Endothelial cell of umbilical vein (primary cell): ENCODE data around the gene HDAC4. TPM values are rescaled to one million over a fixed set of nuclear protein-coding genes. Genes with fewer than 3 reads are reported as not detected.

ENCODE experiments used
- BruUV-seq: library from RNA; stranded (reverse); fragments of 400-500 nt; replicated peaks from 2 replicates; lab custom pipeline; 2021; lab: Mats Ljungman, UMichigan
- CTCF ChIA-PET: fragments of 300-600, 350-600 bp; sonication (Branson Sonifier 250); formaldehyde crosslinking; loops from one replicate; lab custom pipeline; 2021; ENCODE audit warnings: antibody characterized with exemption, inconsistent platforms; lab: Charles Lee
- POLR2A ChIA-PET: fragments of 300-600, 350-600 bp; sonication (Branson Sonifier 250); formaldehyde crosslinking; loops from one replicate; lab custom pipeline; 2021; ENCODE audit warnings: antibody characterized with exemption, inconsistent platforms; lab: Charles Lee
- DNase-seq: peaks from one replicate; pipeline ENCODE4 v3.0.0-alpha.2; 2011; ENCODE audit warnings: low read depth, low spot score
- FAIRE-seq: peaks from 2 replicates; lab custom pipeline; 2011; peaks lifted over from hg19 to GRCh38; lab: Jason Lieb, UNC
- H2AFZ ChIP-seq: 2 replicates; pipeline ENCODE4 v1.6.0; 2012; ENCODE audit warnings: low read depth, low read length, control low read depth, inconsistent platforms
- H3K27ac ChIP-seq: 2 replicates; pipeline ENCODE4 v1.5.1; 2011; ENCODE audit warnings: low read depth, mild to moderate bottlenecking, control low read depth, low read length, moderate library complexity; ENCODE audit not compliant: insufficient read depth
- H3K27me3 ChIP-seq, 2 experiments: 2 replicates each; pipeline versions ENCODE4 v1.6.0 to v1.6.1; 2011; ENCODE audit warnings: low read length in 2 of 2, mixed read lengths in 1 of 2; ENCODE audit not compliant: control insufficient read depth in 2 of 2, insufficient read depth in 2 of 2
- H3K36me3 ChIP-seq, 2 experiments: 2 replicates in 1 of 2; 3 replicates in 1 of 2; pipeline ENCODE4 v1.5.1; 2011; ENCODE audit warnings: low read length in 2 of 2, mild to moderate bottlenecking in 1 of 2, moderate library complexity in 1 of 2; ENCODE audit not compliant: control insufficient read depth in 2 of 2, insufficient read depth in 2 of 2; ENCODE audit errors: extremely low read depth in 1 of 2
- H3K4me1 ChIP-seq: 3 replicates; pipeline ENCODE4 v1.5.1; 2011; ENCODE audit warnings: mild to moderate bottlenecking, low read length; ENCODE audit not compliant: control insufficient read depth, insufficient read depth; ENCODE audit errors: extremely low read depth
- H3K4me2 ChIP-seq: 2 replicates; pipeline ENCODE4 v1.6.1; 2011; ENCODE audit warnings: low read length, control low read depth, mixed read lengths; ENCODE audit not compliant: insufficient read depth
- H3K4me3 ChIP-seq, 3 experiments: fragments of 200-600 bp in 1 of 3; sonication (generic), shearing (Covaris generic) in 1 of 3; replicated peaks in 1 of 3; 2 replicates each; pipeline ENCODE4 v1.5.1; 2011 to 2016; ENCODE audit warnings: control low read depth in 3 of 3, low read length in 3 of 3, mild to moderate bottlenecking in 2 of 3, inconsistent platforms in 1 of 3, low read depth in 1 of 3, moderate library complexity in 1 of 3; ENCODE audit not compliant: insufficient read depth in 1 of 3
- H3K79me2 ChIP-seq: 2 replicates; pipeline ENCODE4 v1.6.0; 2012; ENCODE audit warnings: low read length, inconsistent platforms; ENCODE audit not compliant: control insufficient read depth, insufficient read depth
- H3K9ac ChIP-seq: replicated peaks from 2 replicates; pipeline ENCODE3; 2011; ENCODE audit warnings: low read length, control low read depth; ENCODE audit not compliant: insufficient read depth; ENCODE audit errors: extremely low read depth
- H3K9me1 ChIP-seq: replicated peaks from 3 replicates; pipeline ENCODE4 v1.6.0; 2011; ENCODE audit warnings: mild to moderate bottlenecking, low read length; ENCODE audit not compliant: control insufficient read depth, insufficient read depth; ENCODE audit errors: extremely low read depth
- H3K9me3 ChIP-seq: replicated peaks from 2 replicates; pipeline ENCODE4 v1.5.1; 2012; ENCODE audit warnings: low read length, inconsistent platforms; ENCODE audit not compliant: control insufficient read depth, insufficient read depth
- H4K20me1 ChIP-seq: replicated peaks from 2 replicates; pipeline ENCODE3; 2011; ENCODE audit warnings: mild to moderate bottlenecking, low read length; ENCODE audit not compliant: control insufficient read depth, insufficient read depth; ENCODE audit errors: extremely low read depth
- CTCF ChIP-seq, 2 donors: IDR thresholded peaks; 1 replicate in 1 of 2; 2 replicates in 1 of 2; pipeline ENCODE4 v1.5.1; 2011; ENCODE audit warnings: low read length in 2 of 2, mild to moderate bottlenecking in 2 of 2, moderate library complexity in 2 of 2, control low read depth in 1 of 2, inconsistent platforms in 1 of 2, low read depth in 1 of 2; ENCODE audit not compliant: insufficient read depth in 1 of 2; ENCODE audit errors: extremely low read depth in 1 of 2
- FOS ChIP-seq: IDR thresholded peaks from 2 replicates; pipeline ENCODE4 v1.6.1; 2011; ENCODE audit warnings: mild to moderate bottlenecking, low read length, moderate library complexity, borderline replicate concordance; ENCODE audit not compliant: insufficient read depth
- GATA2 ChIP-seq: IDR thresholded peaks from 2 replicates; pipeline ENCODE4 v1.7.0; 2011; ENCODE audit warnings: low read depth, mild to moderate bottlenecking, moderate library complexity, mixed read lengths, low read length; ENCODE audit not compliant: insufficient read length, insufficient read depth
- MAX ChIP-seq: IDR thresholded peaks from 2 replicates; pipeline ENCODE4 v1.6.1; 2011; ENCODE audit not compliant: insufficient read depth, insufficient read length
- POLR2AphosphoS5 ChIP-seq: IDR thresholded peaks from 2 replicates; pipeline ENCODE4 v1.6.1; 2012; ENCODE audit warnings: low read depth, mild to moderate bottlenecking, control low read depth, low read length, moderate library complexity; ENCODE audit not compliant: insufficient read depth
- dilution Hi-C: fragments of 300-500 bp; cut with MboI; formaldehyde crosslinking; loops from one replicate; pipeline ENCODE4 v1.15.0; 2019; ENCODE audit warnings: low sequenced_read_pairs; ENCODE audit not compliant: extremely low pct_ligation_motif_present
- intact Hi-C: fragments of 100-400 bp; cut with micrococcal nuclease; formaldehyde crosslinking; loops from one replicate; pipeline ENCODE4 v1.10.0; 2022
- polyA plus RNA-seq, 4 experiments: library from polyadenylated mRNA; depleted of rRNA in 3 of 4; stranded (reverse) in 3 of 4; unstranded in 1 of 4; fragments of >200 nt; gene quantifications; 2 replicates each; pipeline versions ENCODE4 v1.2.1 to v1.2.3, GENCODE V29; 2011 to 2012; ENCODE audit warnings: missing spikeins in 1 of 4
- total RNA-seq: library from RNA; stranded (reverse); gene quantifications from 2 replicates; pipeline ENCODE4 v1.2.3, GENCODE V29; 2021

The HDAC4 gene
- total and polyA plus RNA-seq, 2 donors (not counting 3 experiments of a cell fraction or from before 2014, with no cell fraction given), result 13.4 to 33.0 TPM

GRCh38 chr2:239375278-239376061 lies 25.4 kb downstream of the HDAC4 start:
- Histone ChIP-seq H3K4me1 (peaks cover 2% of the 10 kb centered on the region), H3K79me2 (no peaks in the 10 kb centered on the region), H3K4me3 (no peak overlapping the region), H3K4me2 (no peak overlapping the region), H3K27me3 (no peaks in the 10 kb centered on the region), H2AFZ (no peak overlapping the region), H3K27ac (no peak overlapping the region), H3K36me3 (peaks cover 0 to 2% of the 10 kb centered on the region in 2 experiments), H4K20me1 (no peaks in the 10 kb centered on the region), H3K9me1 (no peaks in the 10 kb centered on the region), H3K9me3 (no peaks in the 10 kb centered on the region), H3K9ac (no peak overlapping the region)
- POLR2A ChIA-PET, result no interaction called here
- FAIRE-seq (no peak), DNase-seq (no peak)
- CTCF ChIA-PET, result no interaction called here
- intact Hi-C loops, result loop anchor here (10.0 kb wide), 1 partner anchor 1929 kb away; no protein-coding TSS in a partner anchor
- dilution Hi-C loops, result no loop called here
- BruUV-seq, result no TSS peak
- TF ChIP-seq MAX (no peak), POLR2AphosphoS5 (no peak), GATA2 (no peak), CTCF (IDR thresholded peaks at IDR 0.05; ENCODE audit: extremely low read depth in 1 of 2, insufficient read depth in 1 of 2, low read depth in 1 of 2, low read length in 2 of 2) (no peak), FOS (no peak)
